Cardiac septum (tissue), 1 donor: ENCODE results near the gene YY1. TPM values are rescaled to one million over a fixed set of nuclear protein-coding genes. Genes with fewer than 3 reads are reported as not detected.
"Not testable (repeated sequence)": the region's sequence is repeated elsewhere in the genome, so short reads cannot be mapped to it uniquely, and the experiment has no call there.

Experiments used
- DNase-seq: peaks from one replicate; pipeline ENCODE4 v3.0.0-alpha.2; 2020; ENCODE audit warnings: low spot score
- intact Hi-C: fragments of 100-400 bp; cut with DNase I; formaldehyde crosslinking; loops from one replicate; pipeline ENCODE4 v1.14.0; 2022
- total RNA-seq: library from RNA; stranded (reverse); fragmentation: NEBNext Ultra II Directional; extraction: Animal tissue kit (Norgen Biotek cat#: 25700); gene quantifications from one replicate; pipeline ENCODE4 v1.2.1, GENCODE V29; 2021
- donor health status: DM: no; HTN: no; CAD: no.

YY1 gene
- total RNA-seq, 1 donor from 2014 or later, result 44.3 TPM

DNA sequence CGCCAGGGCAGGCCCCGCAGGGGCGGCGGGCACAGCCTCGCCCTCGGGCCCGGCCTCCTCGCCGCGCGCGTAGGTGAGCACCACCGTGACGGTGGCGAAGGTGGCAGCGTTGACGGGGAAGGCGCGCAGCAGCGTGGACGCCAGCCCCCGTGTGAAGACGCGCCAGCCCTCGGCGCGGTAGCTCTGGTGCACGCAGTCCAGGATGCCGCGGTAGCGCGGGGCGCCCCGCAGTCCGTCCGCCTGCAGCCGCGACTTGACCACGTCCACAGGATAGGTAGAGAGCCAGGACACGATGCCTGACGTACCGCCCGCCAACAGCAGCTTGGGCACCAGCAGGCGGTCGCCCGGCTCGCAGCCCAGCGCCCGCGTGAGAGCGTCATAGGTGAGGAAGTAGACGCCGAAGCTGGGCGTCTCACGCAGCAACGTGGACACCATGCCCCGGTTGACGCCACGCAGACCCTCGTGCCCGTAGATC, 53.4 kb downstream of the YY1 start:
- DNase-seq, result peak; percentile 53
- intact Hi-C loops, result no loop called here

GRCh38 chr14:100292776-100293461, 54.0 kb downstream of the YY1 start:
- DNase-seq, result peak; percentile 58
- intact Hi-C loops, result no loop called here

DNA sequence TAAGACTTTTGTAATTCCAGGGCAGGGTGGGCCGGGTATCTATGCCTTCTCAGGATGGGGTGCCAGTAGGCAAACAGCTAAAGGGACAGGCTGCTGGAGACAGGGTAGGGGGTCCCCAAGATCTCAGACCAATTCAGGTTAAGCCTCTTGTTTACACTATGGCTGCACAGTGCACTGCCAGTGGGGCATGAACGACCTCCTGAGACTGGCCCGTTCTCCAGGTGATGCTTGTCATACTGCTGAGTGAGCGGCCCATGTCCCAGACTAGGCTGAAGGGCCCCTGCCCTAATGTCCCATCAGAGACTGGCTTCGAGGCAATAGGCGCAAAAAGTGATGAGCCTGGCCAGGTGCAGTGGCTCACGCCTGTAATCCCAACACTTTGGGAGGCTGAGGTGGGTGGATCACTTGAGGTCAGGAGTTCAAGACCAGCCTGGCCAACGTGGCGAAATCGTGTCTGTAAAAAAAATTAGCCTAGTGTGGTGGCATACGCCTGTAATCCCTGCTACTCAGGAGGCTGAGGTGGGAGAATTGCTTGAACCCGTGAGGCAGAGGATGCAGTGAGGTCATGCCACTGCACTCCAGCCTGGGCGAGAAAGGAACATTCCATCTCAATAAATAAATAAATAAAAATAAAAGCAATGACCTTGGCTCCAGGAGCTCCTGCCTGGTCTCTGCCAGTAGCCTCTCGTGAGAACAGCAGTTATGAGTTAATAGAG, 54.7 kb downstream of the YY1 start:
- intact Hi-C loops, result no loop called here
- DNase-seq, result peak; percentile 50

- DNase-seq, result no peak
- intact Hi-C loops, result no loop called here
Observed at GRCh38 chr14:100294213-100294962, 55.4 kb downstream of the YY1 start.

GRCh38 chr14:100294963-100295330, 56.0 kb downstream of the YY1 start:
- intact Hi-C loops, result no loop called here
- DNase-seq, result no peak

- intact Hi-C loops, result no loop called here
- no peak for DNase-seq
Observed at GRCh38 chr14:100295376-100296105, 56.6 kb downstream of the YY1 start.

GRCh38 chr14:100296106-100296651, 57.2 kb downstream of the YY1 start:
- intact Hi-C loops, result no loop called here

DNA sequence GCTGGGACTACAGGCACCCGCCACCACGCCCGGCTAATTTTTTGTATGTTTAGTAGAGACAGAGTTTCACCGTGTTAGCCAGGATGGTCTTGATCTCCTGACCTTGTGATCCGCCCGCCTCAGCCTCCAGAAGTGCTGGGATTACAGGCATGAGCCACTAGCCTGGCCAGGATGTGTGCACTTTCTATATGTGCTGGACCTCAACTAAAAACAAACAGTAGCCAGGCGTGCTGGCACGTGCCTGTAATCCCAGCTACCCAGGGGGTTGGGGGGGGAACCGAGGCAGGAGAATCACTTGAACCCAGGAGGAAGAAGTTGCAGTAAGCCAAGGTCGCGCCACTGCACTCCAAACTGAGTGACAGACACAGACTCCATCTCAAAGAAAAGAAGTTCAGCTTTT, 57.8 kb downstream of the YY1 start:
- DNase-seq, result not testable (repeated sequence)

More at GRCh38 chr14:100296106-100296651, 57.2 kb downstream of the YY1 start:
- DNase-seq, result no peak

GRCh38 chr14:100297320-100298300, 58.7 kb downstream of the YY1 start:
- intact Hi-C loops, result no loop called here

More for the DNA sequence above, 57.8 kb downstream of the YY1 start:
- intact Hi-C loops, result not testable (repeated sequence)

GRCh38 chr14:100298551-100299237, 59.8 kb downstream of the YY1 start:
- intact Hi-C loops, result no loop called here

More at GRCh38 chr14:100297320-100298300, 58.7 kb downstream of the YY1 start:
- peak; percentile 88 for DNase-seq

DNA sequence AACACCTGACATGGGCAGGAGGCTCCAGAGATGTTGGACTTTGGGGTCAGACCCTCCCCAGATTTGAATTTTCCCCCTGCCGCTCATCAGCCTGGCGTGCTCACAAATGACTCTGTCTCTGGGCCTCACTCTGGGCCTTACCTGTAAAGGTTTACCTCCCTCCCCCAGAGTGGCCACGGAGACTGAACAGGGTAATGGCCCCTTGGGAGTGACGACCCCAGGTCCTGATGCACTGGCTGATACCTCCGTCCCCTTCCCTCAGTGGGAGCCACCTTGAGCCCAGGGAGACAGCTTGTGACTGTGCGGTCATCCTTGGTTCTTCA, 60.3 kb downstream of the YY1 start:
- DNase-seq, result no peak
- intact Hi-C loops, result no loop called here

More at GRCh38 chr14:100298551-100299237, 59.8 kb downstream of the YY1 start:
- no peak for DNase-seq

DNA sequence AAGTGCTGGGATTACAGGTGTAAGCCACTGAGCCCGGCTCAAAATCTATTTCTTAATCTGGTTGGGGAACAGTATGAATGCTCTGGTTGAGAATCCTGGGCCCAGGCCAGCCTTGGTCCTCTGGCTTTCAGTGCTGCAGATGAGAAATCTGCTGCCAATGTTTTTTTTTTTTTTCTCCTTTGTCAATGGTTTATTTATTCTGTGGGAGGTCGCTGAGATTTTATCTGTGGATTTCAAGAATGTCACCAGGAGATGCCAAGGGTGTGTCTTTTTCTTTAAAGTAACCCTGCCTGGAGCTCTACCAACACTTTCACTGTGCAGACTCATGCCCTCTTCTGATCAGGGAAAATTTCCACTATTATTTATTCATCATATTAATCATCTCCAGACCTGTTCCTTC, 63.7 kb downstream of the YY1 start:
- intact Hi-C loops, result no loop called here
- no peak for DNase-seq

GRCh38 chr14:100303179-100303578, 64.2 kb downstream of the YY1 start:
- no peak for DNase-seq
- intact Hi-C loops, result no loop called here

DNA sequence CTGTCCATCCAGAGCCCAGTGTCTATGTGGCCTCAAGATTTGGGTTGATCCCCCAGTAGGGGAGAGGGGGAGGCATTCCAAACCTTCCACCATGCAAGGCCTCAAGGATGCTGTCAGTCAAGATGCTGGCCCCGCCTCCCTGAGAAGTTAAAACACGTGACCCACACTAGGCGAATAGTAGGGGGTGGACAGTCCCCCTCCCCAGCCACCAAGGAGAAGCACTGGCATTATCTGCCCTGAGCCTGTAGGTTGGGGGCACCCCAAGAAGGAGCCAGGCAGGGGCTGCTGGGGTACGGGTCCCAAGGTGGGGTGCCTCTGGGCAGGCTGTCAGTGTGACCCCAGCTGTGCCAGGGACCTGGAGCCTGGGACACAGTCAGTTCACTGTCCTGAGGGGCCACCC, 65.0 kb downstream of the YY1 start:
- intact Hi-C loops, result loop anchor here (2.0 kb wide), 1 partner anchor 73 kb away; the partner anchor contains the start of gene WDR25
- DNase-seq, result no peak

DNA sequence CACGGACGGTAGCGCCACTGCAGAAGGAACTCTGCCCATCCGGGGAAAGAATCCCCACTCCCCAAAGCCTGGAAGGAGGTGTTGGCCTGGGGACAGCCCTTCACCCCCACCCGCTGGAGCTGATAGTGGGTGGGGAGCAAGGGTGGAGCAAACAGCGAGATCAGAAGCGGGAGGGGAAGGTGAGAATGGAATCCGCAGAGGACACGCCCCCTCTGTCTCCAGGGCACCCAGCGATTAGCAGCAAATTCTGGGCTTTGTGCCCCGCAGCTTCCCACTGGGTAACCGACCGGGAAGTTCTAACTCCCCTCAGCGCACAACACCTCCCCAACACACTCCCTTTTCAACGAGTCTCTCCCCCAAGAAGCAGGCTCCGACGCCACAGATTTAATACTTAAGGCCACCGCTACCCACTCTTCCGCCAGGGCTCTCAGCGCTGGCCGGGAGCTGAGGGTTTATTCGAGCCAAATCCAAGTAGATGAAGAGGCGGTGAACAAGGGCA, 65.9 kb downstream of the YY1 start:
- intact Hi-C loops, result loop anchor here (2.0 kb wide), 1 partner anchor 72 kb away; the partner anchor contains the start of gene WDR25
- no peak for DNase-seq

- DNase-seq, result no peak
- intact Hi-C loops, result loop anchor here (2.0 kb wide), 1 partner anchor 71 kb away; the partner anchor contains the start of gene WDR25
Observed at GRCh38 chr14:100305324-100306100, 66.6 kb downstream of the YY1 start.
